Superior temporal gyrus (tissue), 1 donor: ENCODE results near the gene C15orf62.
A peak's percentile ranks its signal among the peaks of the same experiment; 100 is the strongest.

Source experiments
- DNase-seq: peaks from one replicate; pipeline ENCODE4 v3.0.0-alpha.2; 2016; ENCODE audit errors: extremely low spot score

C15orf62 gene

DNA sequence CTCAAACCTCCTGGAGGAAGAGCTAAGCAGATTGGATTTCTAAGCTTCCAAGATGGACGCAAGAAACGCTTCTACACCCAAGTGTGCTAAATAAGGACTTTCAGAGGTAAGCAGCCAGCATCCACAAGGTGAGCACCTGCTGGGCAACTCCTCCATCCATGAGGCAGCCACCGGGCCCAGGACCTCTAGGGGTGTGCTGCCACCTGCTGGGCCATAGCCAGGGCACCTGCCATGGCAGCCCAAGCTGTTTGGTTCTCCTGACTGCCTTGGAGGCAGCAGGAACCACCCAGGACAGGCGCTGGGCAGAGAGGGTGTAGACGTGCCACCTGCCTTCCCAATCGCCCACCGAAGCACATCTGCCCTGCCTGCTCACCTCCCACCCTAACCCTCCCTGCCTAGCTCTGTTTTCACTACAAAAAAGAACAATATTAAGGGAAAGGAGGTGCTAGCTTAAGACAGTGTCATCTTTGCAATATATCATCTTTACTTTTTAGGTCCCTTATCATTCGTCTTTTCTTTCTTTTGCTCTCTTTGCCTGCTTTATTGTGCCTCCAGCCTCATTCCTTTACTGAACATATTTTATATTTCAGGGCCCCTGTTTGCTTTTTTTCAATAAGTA lies 12.9 kb downstream of the C15orf62 start:
- no peak for DNase-seq

DNA sequence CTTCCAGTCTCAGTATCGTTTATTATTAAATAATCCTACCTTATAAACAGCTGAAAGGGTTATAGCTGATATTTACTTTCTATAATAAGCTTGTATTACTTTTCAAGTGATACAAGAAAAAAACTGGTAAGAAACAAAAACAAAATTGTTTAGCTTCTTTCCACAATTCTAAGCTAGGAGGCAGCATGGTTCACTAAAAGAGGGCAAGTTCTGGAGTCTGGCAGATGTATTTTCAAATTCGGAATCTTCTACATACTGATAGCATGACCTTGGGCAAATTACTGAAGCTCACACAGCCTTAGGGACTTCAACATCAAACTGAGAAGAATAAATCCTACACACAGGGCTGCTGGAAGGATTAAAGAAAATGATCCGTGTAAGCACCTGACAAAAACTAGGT lies 15.4 kb downstream of the C15orf62 start:
- DNase-seq = no peak

DNA sequence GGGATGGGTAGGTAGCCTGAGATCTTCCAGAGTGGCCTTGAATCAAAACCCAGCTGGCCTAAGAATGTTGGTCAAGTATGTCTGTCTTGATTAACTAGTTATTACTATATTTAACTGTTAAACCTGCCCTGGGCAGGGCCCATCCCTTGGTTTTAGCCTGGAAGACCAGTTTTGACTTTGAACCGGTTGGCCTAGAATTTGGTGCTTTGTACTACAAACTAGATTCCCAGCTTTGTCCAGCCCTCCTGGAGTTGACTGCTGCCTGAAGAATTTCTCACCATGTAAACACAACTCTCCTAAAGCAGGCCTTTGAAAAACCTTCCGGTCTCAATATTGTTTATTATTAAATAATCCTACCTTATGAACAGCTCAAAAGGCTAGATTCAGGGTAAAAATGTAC lies 16.0 kb downstream of the C15orf62 start:
- no peak for DNase-seq

DNA sequence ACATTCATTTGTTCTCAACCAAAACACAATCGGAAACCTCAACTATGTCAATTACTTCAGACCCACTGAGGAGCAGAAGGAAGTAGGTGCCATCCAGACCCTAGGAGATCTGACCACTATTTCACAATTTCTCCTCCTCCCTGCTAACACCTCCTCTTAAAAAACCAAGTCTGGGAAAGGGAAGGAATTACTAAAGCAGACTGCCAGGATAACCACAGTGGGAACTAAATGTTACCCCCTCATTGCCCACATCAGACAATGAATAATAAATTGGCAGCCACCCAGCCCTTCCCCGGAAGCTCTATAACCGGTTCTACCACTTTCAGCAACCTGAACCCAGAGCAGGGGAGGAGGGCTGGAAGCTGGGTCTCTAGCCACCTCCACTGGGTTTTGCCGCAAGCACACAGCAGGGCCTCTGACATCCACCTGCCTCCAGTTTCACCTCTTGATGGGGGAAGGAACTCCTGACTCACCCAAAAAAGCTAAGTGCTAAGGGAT lies 17.6 kb downstream of the C15orf62 start:
- DNase-seq = no peak

DNA sequence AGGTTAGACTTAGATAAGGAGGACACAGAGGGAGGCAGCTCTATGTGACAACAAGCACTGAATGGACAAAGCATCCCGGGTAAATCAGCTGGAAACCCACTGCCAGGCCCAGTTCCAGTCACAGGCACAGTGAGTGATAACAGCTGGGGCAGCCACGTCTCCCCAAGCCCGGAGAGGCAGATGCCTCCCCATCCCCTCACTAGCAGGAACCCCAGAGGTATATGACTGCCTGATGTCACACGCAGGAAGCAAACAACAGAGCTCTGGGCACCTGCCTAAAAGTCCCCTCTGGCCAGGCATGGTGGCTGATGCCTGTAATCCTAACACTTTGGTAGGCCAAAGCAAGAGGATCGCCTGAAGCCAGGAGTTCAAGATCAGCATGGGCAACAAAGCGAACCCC lies 18.2 kb downstream of the C15orf62 start:
- DNase-seq = no peak

DNA sequence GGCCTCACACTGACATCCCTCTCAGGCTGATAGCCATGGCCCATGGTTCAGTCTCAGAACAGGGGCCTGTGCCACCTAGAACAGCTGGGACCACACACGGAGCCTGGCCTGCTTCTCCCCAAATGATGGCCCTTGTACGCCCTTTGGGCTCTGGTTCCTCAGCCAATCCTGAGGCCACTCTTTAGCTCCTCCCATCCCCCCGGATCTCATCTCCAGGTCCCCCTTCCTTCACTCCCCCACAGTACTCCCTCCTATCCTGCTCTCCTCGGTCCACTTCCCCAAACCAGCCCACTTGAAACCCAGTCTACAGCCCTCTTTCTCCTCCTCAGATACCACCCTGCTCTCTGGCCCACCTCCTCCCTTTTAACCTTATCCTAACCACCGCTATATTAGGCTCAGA lies 19.3 kb downstream of the C15orf62 start:
- no peak for DNase-seq

DNA sequence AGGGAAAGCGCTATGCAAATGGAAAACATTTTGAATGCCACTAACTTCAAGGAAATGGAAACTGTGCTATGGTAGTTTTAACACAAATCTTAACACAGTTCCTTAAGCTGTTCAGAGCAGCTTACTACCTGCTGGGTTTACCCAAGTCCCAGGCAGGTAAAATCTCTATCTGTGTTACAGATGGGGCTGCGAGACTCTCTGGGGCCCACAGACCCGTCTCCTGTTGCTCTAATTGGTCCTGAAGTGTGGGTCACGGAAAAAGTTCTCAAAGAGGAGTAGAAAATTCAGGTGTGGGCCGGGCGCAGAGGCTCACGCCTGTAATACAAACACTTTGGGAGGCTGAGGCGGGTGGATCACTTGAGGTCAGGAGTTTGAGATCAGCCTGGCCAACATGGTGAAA lies 20.2 kb downstream of the C15orf62 start:
- no peak for DNase-seq

DNA sequence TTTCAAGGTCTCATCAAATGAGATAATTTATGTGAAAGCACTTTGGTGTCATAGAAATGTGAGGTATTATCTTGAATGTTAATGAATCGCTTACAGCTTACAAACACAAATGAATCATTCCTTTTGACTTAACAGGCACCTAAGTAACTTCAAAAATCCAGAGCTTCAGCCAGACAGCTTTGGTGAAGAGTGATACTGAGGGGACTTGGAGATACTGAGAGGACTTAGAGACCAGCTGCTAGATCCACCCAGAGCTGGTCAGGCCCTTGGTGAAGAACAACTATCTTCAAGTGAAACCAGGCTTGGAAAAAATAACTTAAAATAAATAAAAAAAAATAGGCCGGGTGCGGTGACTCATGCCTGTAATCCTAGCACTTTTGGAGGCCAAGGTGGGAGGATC lies 20.9 kb downstream of the C15orf62 start:
- DNase-seq = no peak

DNA sequence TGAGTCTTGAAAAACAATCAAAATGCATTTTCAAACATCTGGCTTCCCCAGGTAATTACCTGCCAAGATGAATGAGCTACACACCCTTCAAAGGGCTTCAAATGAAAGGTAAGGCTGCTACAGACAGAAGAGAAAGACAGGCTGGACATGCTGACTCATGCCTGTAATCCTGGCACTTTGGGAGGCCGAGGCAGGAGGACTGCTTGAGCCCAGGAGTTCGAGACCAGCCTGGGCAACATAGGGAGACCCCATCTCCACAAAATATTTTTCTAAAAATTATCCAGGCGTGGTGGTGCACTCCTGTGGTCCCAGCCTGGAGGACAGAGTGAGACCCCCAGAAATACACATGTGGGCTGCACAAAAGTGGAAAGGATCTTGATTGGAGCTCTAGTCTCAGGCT lies 22.6 kb downstream of the C15orf62 start:
- DNase-seq = no peak

DNA sequence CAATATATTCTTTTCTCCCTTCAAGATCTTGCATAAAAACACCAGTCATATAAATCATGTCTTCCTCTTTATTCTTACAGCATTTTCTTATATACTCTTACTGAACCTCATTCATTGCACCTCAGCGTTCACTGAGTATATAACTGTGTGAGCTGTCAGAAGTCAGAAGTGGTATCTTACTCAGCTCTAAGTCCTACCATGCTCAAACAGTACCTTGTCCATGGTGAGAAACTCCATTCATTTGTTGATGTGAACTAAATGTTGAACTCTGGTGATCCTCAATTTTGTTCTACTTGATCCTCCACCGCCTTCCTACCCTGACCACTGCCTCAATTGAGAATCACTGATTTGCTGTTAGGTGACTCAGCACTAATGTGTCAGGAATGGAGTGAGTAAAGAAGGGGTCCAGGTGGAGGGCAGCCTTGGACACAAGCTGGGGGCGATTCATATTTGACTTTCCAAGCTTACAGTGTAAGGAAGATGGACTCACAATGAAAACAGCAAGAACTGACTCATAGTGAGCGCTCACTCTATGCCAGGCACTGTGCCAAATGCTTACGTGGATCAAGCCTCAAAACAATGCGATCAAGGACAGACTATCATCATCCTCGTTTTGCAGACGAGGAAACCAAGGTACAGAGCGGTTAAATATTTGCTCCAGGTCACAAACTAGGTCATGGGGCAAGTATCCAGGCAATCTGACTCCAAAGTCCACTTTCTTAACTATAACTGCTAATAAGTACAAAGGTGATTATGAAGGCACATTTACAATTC lies 23.6 kb downstream of the C15orf62 start:
- DNase-seq = peak; percentile 27

DNA sequence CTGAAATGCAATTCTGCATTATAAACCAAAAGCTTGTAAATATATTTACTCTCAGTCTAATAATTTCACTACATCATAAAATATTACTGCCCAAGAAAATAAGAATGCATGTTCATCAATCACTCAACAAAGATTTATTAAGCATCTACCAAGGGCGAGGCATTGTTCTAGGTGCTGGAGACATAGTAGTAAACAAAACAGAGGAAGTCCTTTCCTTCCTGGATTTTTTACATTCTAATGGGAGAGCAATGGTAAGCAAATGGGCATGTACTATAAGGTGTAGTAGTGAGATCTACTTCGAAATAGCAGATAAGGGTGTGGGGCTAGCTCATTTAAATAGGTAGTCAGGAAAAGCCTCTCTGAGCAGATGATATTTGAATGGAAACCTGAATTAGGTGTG lies 26.3 kb downstream of the C15orf62 start:
- DNase-seq = no peak

DNA sequence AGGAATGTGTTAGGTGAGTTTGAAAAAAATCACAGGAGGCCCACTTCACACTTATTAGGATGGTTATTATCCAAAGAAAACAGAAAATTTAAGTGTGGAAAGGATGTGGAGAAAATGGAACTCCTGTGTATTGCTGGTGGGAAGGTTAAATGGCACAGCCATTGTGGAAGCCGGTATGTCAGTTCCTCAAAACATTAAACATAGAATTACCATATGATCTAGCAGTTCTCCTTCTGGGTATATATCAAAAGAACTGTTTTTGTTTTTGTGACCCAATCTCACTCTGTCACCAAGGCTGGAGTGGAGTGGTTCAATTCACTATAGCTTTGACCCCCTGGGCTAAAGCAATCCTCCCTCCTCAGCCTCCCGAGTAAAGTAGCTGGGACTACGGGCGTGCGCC lies 26.7 kb downstream of the C15orf62 start:
- no peak for DNase-seq

DNA sequence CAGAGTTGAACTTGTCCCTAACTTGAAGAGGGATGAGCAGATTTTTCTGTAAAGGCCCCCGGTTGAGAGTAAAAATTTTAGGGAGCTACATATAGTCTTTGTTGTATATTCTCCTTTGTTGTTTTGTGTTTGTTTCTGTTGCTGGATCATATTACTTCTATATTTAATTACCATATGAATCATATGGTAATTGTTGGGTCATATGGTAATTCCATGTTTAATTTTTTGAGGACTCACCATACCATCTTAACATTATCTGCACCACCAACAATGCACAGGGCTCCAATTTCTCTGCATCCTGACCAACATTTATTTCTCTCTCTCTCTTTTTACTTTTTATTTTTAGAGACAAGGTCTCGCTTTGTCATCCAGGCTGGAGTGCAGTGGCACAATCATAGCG lies 29.7 kb downstream of the C15orf62 start:
- DNase-seq = no peak

DNA sequence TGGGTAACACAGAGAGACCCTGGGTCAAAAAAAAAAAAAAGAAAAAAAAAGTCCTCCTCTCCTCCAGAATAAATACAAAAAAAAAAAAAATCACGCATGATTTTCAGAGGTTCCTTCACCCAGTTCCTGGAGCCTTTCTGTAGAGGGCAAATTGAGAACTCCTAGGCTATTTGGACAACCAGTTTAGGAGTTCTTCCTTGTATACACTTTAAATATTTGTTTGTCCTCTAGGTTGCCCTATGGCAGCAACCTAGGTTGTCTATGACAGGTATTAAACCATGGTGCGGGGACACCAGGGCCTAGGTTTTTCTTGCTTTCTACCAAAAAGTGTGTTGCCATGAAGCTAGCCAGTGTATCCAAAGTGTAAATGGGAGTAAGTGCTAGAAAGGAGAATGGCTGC lies 33.3 kb downstream of the C15orf62 start:
- no peak for DNase-seq

DNA sequence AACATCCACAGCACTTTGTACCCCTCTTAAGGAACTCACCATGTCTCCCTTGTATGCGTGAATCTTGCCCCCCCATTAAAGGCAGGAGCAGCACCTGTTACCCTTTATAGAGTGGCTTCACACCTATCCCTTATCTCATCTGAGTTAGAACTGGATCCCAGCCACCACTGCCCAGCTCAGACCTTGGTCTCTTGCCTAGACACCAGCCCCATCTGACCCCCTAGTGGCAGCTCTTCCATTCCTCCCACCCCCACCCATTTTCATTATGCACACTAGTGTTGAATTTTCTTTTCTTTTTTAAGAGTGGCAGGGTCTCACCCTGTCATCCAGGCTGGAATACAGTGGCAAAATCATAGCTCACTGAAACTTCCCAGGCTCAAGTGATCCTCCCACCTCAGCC lies 33.9 kb downstream of the C15orf62 start:
- DNase-seq = no peak

DNA sequence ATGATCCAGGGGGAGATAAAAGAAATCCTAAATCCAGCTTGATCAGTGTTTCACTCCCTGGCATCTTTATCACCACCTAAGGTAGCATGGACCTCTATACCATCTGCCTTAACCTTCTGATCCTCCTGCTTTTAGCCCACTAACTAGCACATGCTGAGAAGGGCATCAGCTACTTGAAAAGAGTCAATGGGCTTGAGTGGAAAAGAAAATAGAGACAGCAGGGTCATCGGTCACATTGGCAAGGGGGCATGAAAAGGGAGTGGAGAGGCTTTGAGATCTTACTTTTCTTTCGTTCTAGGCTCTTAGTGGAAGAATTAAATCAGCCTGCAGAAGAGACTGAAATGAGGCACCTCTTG lies 36.9 kb downstream of the C15orf62 start:
- DNase-seq = no peak

DNA sequence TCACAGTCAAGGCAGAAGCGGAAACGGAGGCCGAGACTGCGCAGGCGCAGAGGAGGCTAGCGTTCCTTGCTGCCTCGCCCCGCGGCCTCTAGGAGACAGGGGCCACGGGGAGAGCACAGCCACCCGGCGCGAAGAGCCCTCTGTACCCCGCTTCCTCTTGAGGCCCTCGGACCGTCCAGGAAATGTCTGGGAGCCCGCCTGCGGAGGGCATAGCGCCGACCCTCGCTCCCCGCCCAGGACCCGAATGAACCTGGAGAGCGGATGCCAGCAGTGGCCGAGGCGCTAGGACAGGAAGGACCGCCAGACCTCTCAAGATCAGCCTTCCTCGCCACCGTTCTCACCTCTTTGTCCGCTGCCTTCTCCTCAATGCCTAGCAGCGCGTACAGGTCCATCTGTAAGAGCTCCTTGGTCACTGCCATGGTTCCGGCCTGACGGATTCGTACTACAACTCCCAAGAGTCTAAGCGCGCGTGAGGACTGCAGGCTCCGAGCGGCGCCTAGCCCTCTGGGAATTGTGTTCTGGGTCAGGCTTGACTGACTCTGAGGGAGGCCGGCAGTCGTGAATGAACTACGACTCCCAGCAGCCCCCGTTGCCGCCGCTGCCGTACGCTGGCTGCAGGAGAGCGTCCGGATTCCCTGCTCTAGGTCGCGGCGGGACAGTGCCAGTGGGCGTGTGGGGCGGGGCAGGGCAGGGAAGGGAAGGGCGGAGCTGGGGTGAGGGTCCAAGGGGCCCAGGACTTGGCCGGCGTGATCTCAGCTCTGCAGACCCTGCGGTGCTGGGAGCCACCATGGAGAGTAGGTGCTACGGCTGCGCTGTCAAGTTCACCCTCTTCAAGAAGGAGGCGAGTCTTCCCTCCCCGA lies 37.5 kb downstream of the C15orf62 start, which contains the start of the genes DNAJC17 and ZFYVE19:
TSS of gene DNAJC17 (minus strand) at position 446 of the 860 bp plus-strand sequence. CDS start at position 419, 27 bp downstream.
TSS of gene ZFYVE19 (plus strand) at position 62 of the 860 bp plus-strand sequence. CDS start at position 563, 501 bp downstream.
- peak; percentile 99 for DNase-seq

DNA sequence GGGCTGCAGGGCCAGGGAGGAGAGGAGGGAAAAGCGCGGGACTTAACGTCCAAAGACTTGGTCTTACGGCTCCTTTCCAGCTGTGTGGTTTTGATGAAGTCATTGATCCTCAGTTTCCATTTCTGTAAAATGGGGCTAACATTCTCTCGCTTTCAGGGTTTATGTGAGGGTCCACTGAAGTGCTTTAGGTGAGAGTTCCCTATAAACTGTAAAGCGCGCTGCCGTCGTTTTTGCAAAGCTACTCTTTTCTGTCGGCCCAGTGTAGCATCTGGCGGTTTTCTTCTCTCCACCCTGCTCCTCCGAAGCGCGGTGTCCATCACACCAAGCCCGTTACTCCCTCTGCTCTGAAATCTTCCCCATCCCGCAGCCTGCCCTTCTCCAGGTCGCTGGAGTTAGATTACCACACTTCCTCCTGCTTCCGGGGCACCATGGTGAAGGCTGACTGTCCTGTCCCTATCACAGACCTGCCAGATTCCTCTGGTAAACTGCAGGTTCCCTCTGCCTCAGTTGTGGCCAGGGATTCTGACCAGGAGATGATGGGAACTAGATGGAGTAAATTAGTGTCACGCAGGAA lies 38.2 kb downstream of the C15orf62 start:
- no peak for DNase-seq

DNA sequence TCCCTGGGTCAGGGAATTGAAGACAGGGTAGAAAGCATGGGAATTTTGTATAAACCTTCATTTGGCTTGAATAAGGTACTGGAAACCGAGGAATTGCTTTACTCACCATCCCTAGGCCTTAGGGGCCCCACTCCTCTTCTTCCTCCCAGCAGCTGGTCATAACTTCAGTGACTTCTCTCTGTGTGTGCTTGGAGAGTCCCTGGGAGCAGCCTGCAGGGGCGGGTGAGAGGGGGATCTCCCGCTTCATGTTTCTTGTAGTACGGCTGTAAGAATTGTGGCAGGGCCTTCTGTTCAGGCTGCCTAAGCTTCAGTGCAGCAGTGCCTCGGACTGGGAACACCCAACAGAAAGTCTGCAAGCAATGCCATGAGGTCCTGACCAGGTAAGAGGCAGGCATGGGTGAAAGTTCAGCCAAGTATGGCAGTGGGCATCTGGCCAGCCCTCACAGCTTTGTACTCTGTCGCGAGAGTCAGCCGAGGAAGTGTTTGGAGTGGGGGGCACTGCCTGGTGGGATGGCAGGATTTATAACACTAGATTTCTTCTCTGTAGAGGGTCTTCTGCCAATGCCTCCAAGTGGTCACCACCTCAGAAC lies 39.2 kb downstream of the C15orf62 start:
- DNase-seq = no peak

DNA sequence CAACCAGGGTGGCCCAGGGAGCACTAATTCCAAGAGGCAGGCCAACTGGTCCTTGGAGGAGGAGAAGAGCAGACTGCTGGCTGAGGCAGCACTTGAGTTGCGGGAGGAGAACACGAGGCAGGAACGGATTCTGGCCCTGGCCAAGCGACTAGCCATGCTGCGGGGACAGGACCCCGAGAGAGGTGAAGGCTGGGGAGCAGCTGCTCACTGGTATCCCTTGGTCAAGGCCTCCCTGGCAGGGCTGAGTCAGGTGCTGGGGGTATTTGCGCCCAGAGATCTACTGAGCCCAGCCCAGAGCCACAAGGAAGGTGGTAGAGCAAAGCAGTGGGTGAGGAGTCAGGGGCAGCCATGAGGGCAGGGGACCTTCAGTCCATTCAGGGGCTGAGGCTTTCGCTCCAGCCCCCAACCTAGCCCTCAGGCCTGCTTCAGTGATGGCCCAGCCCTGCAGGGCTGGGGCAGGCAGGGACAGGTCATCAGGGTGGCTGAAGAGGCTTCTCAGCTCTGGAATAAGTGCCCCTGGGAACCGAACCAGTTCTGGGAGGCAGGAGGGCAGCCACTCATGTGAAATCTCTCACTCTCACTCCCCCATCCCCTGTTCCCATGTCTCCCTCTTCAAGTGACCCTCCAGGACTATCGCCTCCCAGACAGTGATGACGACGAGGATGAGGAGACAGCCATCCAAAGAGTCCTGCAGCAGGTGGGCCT lies 43.1 kb downstream of the C15orf62 start:
- DNase-seq = no peak
